Measurements from ENCODE around the gene GPC5.
A peak's percentile ranks its signal among the peaks of the same experiment; 100 is the strongest.

GPC5 gene

GRCh38 chr13:91355099-91355825 is 43.2 kb upstream of the GPC5 start (continued):
- TF ChIP-seq ZNF580 (tag by site-specific recombination; IDR thresholded peaks at IDR 0.05) (no peak), ZNF16 (tag by site-specific recombination; IDR thresholded peaks at IDR 0.05; ENCODE audit: low read depth) (no peak)

- no peaks in the 10 kb centered on the region for H3K4me1 ChIP-seq (ENCODE audit: control insufficient read depth, insufficient read depth, low read length)
- POLR2A ChIA-PET, result no interaction called here
- CTCF ChIA-PET, result no interaction called here
- no peak overlapping the region for H3K4me3 ChIP-seq (ENCODE audit: low read depth, low read length)
- TF ChIP-seq SCRT2 (tag by site-specific recombination; IDR thresholded peaks at IDR 0.05) (peak; percentile 61), ZNF555 (tag by site-specific recombination; conservative IDR thresholded peaks at IDR 0.05) (no peak), KLF17 (tag by site-specific recombination; IDR thresholded peaks at IDR 0.05) (no peak), PRDM4 (tag by site-specific recombination; IDR thresholded peaks at IDR 0.05) (no peak), ZNF521 (tag by site-specific recombination; IDR thresholded peaks at IDR 0.05) (no peak), ZNF302 (tag by site-specific recombination; IDR thresholded peaks at IDR 0.05; ENCODE audit: low read depth) (no peak)
- peaks cover 0 to 74% of the 10 kb centered on the region in 2 experiments; a peak in 1 of 3 replicates for H3K36me3 ChIP-seq (ENCODE audit: control insufficient read depth in 2 of 2, insufficient read depth in 1 of 2, low read length in 2 of 2)
- H3K9me3 ChIP-seq (ENCODE audit: control insufficient read depth, insufficient read depth, low read depth, low read length), result no peaks in the 10 kb centered on the region
- no peak overlapping the region for H3K27ac ChIP-seq (ENCODE audit: extremely low read depth, low read depth, low read length)
Measured at GRCh38 chr13:91355826-91356710, 42.4 kb upstream of the GPC5 start.

- H3K4me1 ChIP-seq (ENCODE audit: control insufficient read depth, insufficient read depth, low read length), result no peaks in the 10 kb centered on the region
- H3K9me3 ChIP-seq (ENCODE audit: control insufficient read depth, insufficient read depth, low read depth, low read length), result no peaks in the 10 kb centered on the region
- POLR2A ChIA-PET, result no interaction called here
- CTCF ChIA-PET, result no interaction called here
- no peak for TF ChIP-seq ZNF302 (tag by site-specific recombination; IDR thresholded peaks at IDR 0.05; ENCODE audit: low read depth)
- no peak for TF ChIP-seq ZFP69B (tag by site-specific recombination; IDR thresholded peaks at IDR 0.05)
- no peak for TF ChIP-seq ZBTB11 (tag by site-specific recombination; conservative IDR thresholded peaks at IDR 0.05; ENCODE audit: low read depth)
- no peak overlapping the region for H3K27ac ChIP-seq (ENCODE audit: extremely low read depth, low read depth, low read length)
- H3K36me3 ChIP-seq (ENCODE audit: control insufficient read depth in 2 of 2, insufficient read depth in 1 of 2, low read length in 2 of 2), result peaks cover 0 to 68% of the 10 kb centered on the region in 2 experiments; a peak in 1 of 3 replicates
- no peak overlapping the region for H3K4me3 ChIP-seq (ENCODE audit: low read depth, low read length)
Measured at GRCh38 chr13:91356919-91357612, 41.4 kb upstream of the GPC5 start.

All from HEK293 (cell line).